Mesenchymal stem cell (in vitro differentiated cells and primary cell): ENCODE measurements around the gene EYA2.

Experiments
- DNase-seq: peaks from one replicate; pipeline ENCODE4 v3.0.0-alpha.2; 2013
- H2AFZ ChIP-seq: one replicate; pipeline ENCODE4 v1.6.1; 2013; ENCODE audit warnings: low read depth, mild to moderate bottlenecking, control low read depth, inconsistent platforms, low read length, moderate library complexity
- H2AK5ac ChIP-seq: 2 replicates; pipeline ENCODE4 v1.6.1; 2013; ENCODE audit warnings: low read length, moderate library complexity, mild to moderate bottlenecking, inconsistent platforms; ENCODE audit not compliant: severe bottlenecking
- H2BK120ac ChIP-seq: one replicate; pipeline ENCODE4 v1.6.1; 2013; ENCODE audit warnings: low read depth, mild to moderate bottlenecking, inconsistent platforms, low read length, moderate library complexity
- H2BK12ac ChIP-seq, 2 experiments: one replicate each; pipeline ENCODE4 v1.6.1; 2013; ENCODE audit warnings: inconsistent platforms in 2 of 2, low read length in 2 of 2, mild to moderate bottlenecking in 2 of 2, moderate library complexity in 2 of 2, control low read depth in 1 of 2
- H2BK15ac ChIP-seq: one replicate; pipeline ENCODE4 v1.6.1; 2013; ENCODE audit warnings: mild to moderate bottlenecking, low read depth, inconsistent platforms; ENCODE audit not compliant: poor library complexity, severe bottlenecking
- H2BK5ac ChIP-seq: 2 replicates; pipeline ENCODE4 v1.6.1; 2013; ENCODE audit warnings: low read depth, mild to moderate bottlenecking, low read length, control low read depth, inconsistent platforms; ENCODE audit not compliant: poor library complexity, severe bottlenecking
- H3K14ac ChIP-seq, 2 experiments: one replicate each; pipeline ENCODE4 v1.6.1; 2013; ENCODE audit warnings: inconsistent platforms in 2 of 2, low read length in 2 of 2, control low read depth in 1 of 2, mild to moderate bottlenecking in 1 of 2, moderate library complexity in 1 of 2
- H3K18ac ChIP-seq, 2 experiments: one replicate each; pipeline ENCODE4 v1.6.1; 2013; ENCODE audit warnings: inconsistent platforms in 2 of 2, low read length in 2 of 2, control low read depth in 1 of 2, low read depth in 1 of 2, mild to moderate bottlenecking in 1 of 2
- H3K23ac ChIP-seq, 2 experiments: one replicate each; pipeline ENCODE4 v1.6.1; 2013; ENCODE audit warnings: inconsistent platforms in 2 of 2, low read length in 2 of 2, mild to moderate bottlenecking in 2 of 2, moderate library complexity in 2 of 2, control low read depth in 1 of 2
- H3K27ac ChIP-seq: 2 replicates; pipeline ENCODE4 v1.5.1; 2013; ENCODE audit warnings: mild to moderate bottlenecking, moderate library complexity, low read length, control low read depth, inconsistent platforms; ENCODE audit not compliant: poor library complexity, severe bottlenecking
- H3K27me3 ChIP-seq, 2 experiments: 2 replicates each; pipeline versions ENCODE4 v1.6.1 to v1.7.0; 2013; ENCODE audit warnings: low read length in 2 of 2, mild to moderate bottlenecking in 2 of 2, moderate library complexity in 2 of 2, control low read depth in 1 of 2, inconsistent platforms in 1 of 2; ENCODE audit not compliant: control insufficient read depth in 1 of 2, insufficient read depth in 1 of 2
- H3K36me3 ChIP-seq, 2 experiments: 2 replicates each; pipeline versions ENCODE4 v1.6.1 to v1.7.0; 2013; ENCODE audit warnings: low read length in 2 of 2, control low read depth in 1 of 2, inconsistent platforms in 1 of 2, low read depth in 1 of 2, mild to moderate bottlenecking in 1 of 2; ENCODE audit not compliant: insufficient read depth in 2 of 2, control insufficient read depth in 1 of 2
- H3K4ac ChIP-seq, 2 experiments: one replicate each; pipeline ENCODE4 v1.6.1; 2013; ENCODE audit warnings: inconsistent platforms in 2 of 2, low read length in 2 of 2, mild to moderate bottlenecking in 2 of 2, moderate library complexity in 2 of 2, control low read depth in 1 of 2, low read depth in 1 of 2
- H3K4me1 ChIP-seq: 2 replicates; pipeline ENCODE4 v1.6.1; 2013; ENCODE audit warnings: low read depth, low read length, control low read depth; ENCODE audit not compliant: control insufficient read depth, insufficient read depth
- H3K4me2 ChIP-seq: 2 replicates; pipeline ENCODE4 v1.6.1; 2013; ENCODE audit warnings: low read length, mild to moderate bottlenecking, inconsistent platforms; ENCODE audit not compliant: poor library complexity, severe bottlenecking
- H3K4me3 ChIP-seq, 2 experiments: 2 replicates each; pipeline versions ENCODE4 v1.5.1 to v1.7.0; 2013; ENCODE audit warnings: low read length in 2 of 2, mild to moderate bottlenecking in 2 of 2, control low read depth in 1 of 2, low read depth in 1 of 2; ENCODE audit not compliant: insufficient read depth in 1 of 2
- H3K79me1 ChIP-seq: replicated peaks from 2 replicates; pipeline ENCODE4 v1.6.1; 2013; ENCODE audit warnings: mild to moderate bottlenecking, control low read depth, low read length, inconsistent platforms; ENCODE audit not compliant: poor library complexity, severe bottlenecking
- H3K9ac ChIP-seq: 2 replicates; pipeline ENCODE4 v1.7.0; 2013; ENCODE audit warnings: mild to moderate bottlenecking, low read length, moderate library complexity
- H3K9me3 ChIP-seq: 2 replicates; pipeline ENCODE4 v1.7.0; 2013; ENCODE audit warnings: mild to moderate bottlenecking, low read length; ENCODE audit not compliant: control insufficient read depth
- H4K8ac ChIP-seq: one replicate; pipeline ENCODE4 v1.6.1; 2013; ENCODE audit warnings: inconsistent platforms, mild to moderate bottlenecking, low read length, moderate library complexity
- H4K91ac ChIP-seq: one replicate; pipeline ENCODE4 v1.6.1; 2013; ENCODE audit warnings: mild to moderate bottlenecking, low read length, inconsistent platforms
- WGBS: methylation state at CpG from one replicate; pipeline ENCODE4 v1.1.7; 2013; ENCODE audit warnings: mixed read lengths; 5-methylcytosine and 5-hydroxymethylcytosine counted together

EYA2 gene

DNA sequence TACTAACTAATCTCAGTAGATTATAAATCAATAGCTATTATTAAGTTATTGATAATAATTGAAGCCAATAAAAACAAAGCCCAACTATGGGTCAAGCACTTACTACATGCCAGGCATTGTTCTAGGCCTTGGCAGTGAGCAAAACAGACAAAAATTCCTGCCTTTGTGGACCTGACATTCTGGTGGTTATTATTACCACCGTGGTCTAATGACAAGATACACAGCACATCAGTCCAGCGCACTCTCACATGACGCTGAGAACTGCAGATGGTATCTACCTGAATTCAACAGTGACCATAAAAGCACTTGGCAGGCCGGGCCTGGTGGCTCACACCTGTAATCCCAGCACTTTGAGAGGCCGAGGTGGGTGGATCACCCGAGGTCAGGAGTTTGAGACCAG is 340.5 kb downstream of the EYA2 start:
- 95% methylated on average over 6 of the region's 6 CpGs for WGBS
- no peak overlapping the region for H3K27ac ChIP-seq
- no peak overlapping the region for H3K9ac ChIP-seq
- H3K4ac ChIP-seq: no peak overlapping the region
- no peak overlapping the region for H2AK5ac ChIP-seq
- H3K14ac ChIP-seq: no peak overlapping the region
- peaks cover 18% of the 10 kb centered on the region for H3K4me1 ChIP-seq
- no peak overlapping the region for H2BK12ac ChIP-seq
- peak overlapping the region in 1 of 2 experiments; percentile 56 for H3K18ac ChIP-seq
- no peak overlapping the region for H2BK15ac ChIP-seq
- no peak overlapping the region for H2AFZ ChIP-seq
- H3K23ac ChIP-seq: no peak overlapping the region
- no peak overlapping the region for H4K8ac ChIP-seq
- H3K4me2 ChIP-seq: no peak overlapping the region
- peaks cover 38 to 75% of the 10 kb centered on the region in 2 experiments for H3K36me3 ChIP-seq
- no peak overlapping the region for H3K4me3 ChIP-seq
- H2BK5ac ChIP-seq: no peak overlapping the region
- H3K27me3 ChIP-seq: no peaks in the 10 kb centered on the region
- no peak overlapping the region for H4K91ac ChIP-seq
- H3K79me1 ChIP-seq: peaks cover 29% of the 10 kb centered on the region
- H2BK120ac ChIP-seq: no peak overlapping the region
- no peaks in the 10 kb centered on the region for H3K9me3 ChIP-seq
- DNase-seq: no peak

DNA sequence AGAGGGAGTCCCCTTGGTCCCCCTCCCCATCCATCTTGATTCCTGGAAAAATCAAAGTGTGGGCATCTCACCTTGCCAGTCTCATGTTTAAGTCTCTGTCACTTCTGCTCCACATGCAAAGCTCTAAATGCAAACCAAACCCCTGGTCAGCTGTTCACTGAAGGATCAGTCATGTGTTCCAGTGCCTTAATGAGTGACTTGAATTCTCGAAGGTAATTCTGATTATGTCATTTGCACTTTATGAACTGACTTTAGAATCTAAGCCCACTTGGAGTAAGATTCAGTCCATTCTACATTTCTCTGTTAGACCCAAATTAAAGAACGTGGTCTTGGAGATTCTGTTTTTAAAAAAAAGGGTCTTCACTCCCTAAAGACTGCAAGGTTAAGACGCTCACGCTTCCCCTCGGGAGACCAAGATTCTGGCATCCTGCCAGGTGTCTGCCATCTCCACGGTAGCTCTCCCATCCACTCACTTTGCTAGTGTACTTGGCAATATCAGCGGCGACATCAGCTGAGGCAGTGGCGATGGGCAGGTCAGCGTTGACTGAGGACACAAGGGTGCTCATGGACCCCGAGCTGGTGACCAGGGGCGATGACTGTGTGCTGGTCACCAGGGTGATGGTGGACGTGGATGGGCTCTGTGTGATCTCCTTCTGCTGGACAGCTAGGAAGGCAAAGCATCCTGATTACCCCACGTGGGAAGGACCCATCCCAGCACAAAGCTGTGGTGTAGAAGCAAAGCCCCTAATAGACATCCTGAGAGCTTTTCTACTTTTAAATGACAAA is 341.4 kb downstream of the EYA2 start:
- H2BK120ac ChIP-seq: no peak overlapping the region
- peaks cover 30% of the 10 kb centered on the region for H3K79me1 ChIP-seq
- H3K9me3 ChIP-seq: no peaks in the 10 kb centered on the region
- H2BK15ac ChIP-seq: no peak overlapping the region
- H3K9ac ChIP-seq: no peak overlapping the region
- no peak overlapping the region for H2AFZ ChIP-seq
- no peak overlapping the region for H2AK5ac ChIP-seq
- H3K27me3 ChIP-seq: no peaks in the 10 kb centered on the region
- H2BK5ac ChIP-seq: no peak overlapping the region
- no peak overlapping the region for H3K23ac ChIP-seq
- peaks cover 38 to 69% of the 10 kb centered on the region in 2 experiments for H3K36me3 ChIP-seq
- no peak for DNase-seq
- H3K18ac ChIP-seq: no peak overlapping the region
- no peak overlapping the region for H3K4ac ChIP-seq
- no peak overlapping the region for H3K27ac ChIP-seq
- no peak overlapping the region for H4K8ac ChIP-seq
- H4K91ac ChIP-seq: no peak overlapping the region
- no peak overlapping the region for H3K4me3 ChIP-seq
- no peak overlapping the region for H3K14ac ChIP-seq
- peaks cover 14% of the 10 kb centered on the region for H3K4me1 ChIP-seq
- H2BK12ac ChIP-seq: no peak overlapping the region
- 96% methylated on average over 13 of the region's 14 CpGs for WGBS
- no peak overlapping the region for H3K4me2 ChIP-seq

GRCh38 chr20:47236639-47236900 is 341.9 kb downstream of the EYA2 start:
- Histone ChIP-seq H3K36me3 (peaks cover 38 to 65% of the 10 kb centered on the region in 2 experiments), H2BK15ac (no peak overlapping the region), H3K23ac (no peak overlapping the region), H4K91ac (no peak overlapping the region), H3K9ac (no peak overlapping the region), H3K18ac (no peak overlapping the region), H4K8ac (no peak overlapping the region), H3K4me2 (no peak overlapping the region), H2BK5ac (no peak overlapping the region), H3K27me3 (no peaks in the 10 kb centered on the region), H2AK5ac (no peak overlapping the region), H3K4ac (no peak overlapping the region), H3K9me3 (no peaks in the 10 kb centered on the region), H3K4me1 (peaks cover 12% of the 10 kb centered on the region), H3K14ac (no peak overlapping the region), H3K27ac (no peak overlapping the region), H2AFZ (no peak overlapping the region), H3K4me3 (no peak overlapping the region), H2BK12ac (no peak overlapping the region), H2BK120ac (no peak overlapping the region), H3K79me1 (peaks cover 33% of the 10 kb centered on the region)
- DNase-seq: no peak
- 95% methylated on average over 1 of the region's 1 CpG for WGBS

GRCh38 chr20:47237715-47238114 is 343.1 kb downstream of the EYA2 start:
- no peak overlapping the region for H2AFZ ChIP-seq
- H3K9ac ChIP-seq: peak overlapping the region; percentile 52
- WGBS: 97% methylated on average over 4 of the region's 4 CpGs

More at GRCh38 chr20:47237715-47238114, 343.1 kb downstream of the EYA2 start:
- no peak overlapping the region for H3K18ac ChIP-seq
- peaks cover 43 to 63% of the 10 kb centered on the region in 2 experiments for H3K36me3 ChIP-seq
- no peak overlapping the region for H2BK12ac ChIP-seq
- no peak overlapping the region for H3K23ac ChIP-seq
- no peak overlapping the region for H3K27ac ChIP-seq
- H3K4me2 ChIP-seq: no peak overlapping the region
- peak; percentile 12 for DNase-seq
- no peaks in the 10 kb centered on the region for H3K9me3 ChIP-seq
- no peak overlapping the region for H4K91ac ChIP-seq
- H2BK5ac ChIP-seq: no peak overlapping the region
- H3K4me1 ChIP-seq: peaks cover 11% of the 10 kb centered on the region
- no peak overlapping the region for H3K4ac ChIP-seq
- no peak overlapping the region for H4K8ac ChIP-seq
- H3K14ac ChIP-seq: no peak overlapping the region
- no peaks in the 10 kb centered on the region for H3K27me3 ChIP-seq
- no peak overlapping the region for H2BK15ac ChIP-seq
- H2BK120ac ChIP-seq: no peak overlapping the region
- peaks cover 38% of the 10 kb centered on the region for H3K79me1 ChIP-seq
- H2AK5ac ChIP-seq: no peak overlapping the region
- no peak overlapping the region for H3K4me3 ChIP-seq
